Measurements from ENCODE around the gene FBXL17.

FBXL17 gene

DNA sequence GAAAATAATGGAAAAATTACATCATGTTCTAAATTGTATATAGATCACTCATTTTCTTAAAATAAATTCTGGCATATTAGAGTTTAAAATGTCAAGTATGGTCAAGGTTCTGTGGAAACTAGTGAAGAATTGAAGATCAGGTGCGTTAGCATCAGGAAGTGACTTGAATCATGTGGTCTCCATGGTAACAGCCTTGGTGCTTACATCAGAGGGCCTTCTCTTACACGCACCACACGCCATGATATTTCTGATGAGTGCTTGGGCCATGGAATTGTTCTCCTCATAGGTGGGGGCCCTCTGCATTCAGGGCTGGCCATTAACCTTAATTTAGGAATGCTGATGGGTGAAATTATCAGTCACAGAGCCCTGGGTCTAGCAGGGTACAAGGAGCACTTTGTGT is 423.0 kb downstream of the FBXL17 start:
- Histone ChIP-seq H3K9me3 (ENCODE audit: control insufficient read depth in 1 of 2, low read length in 2 of 2) (no peaks in the 10 kb centered on the region), H3K4me3 (ENCODE audit: low read depth in 1 of 2, low read length in 2 of 2) (no peak overlapping the region), H3K27me3 (ENCODE audit: control insufficient read depth in 1 of 2, insufficient read depth in 2 of 2, low read length in 2 of 2) (no peaks in the 10 kb centered on the region), H3K9ac (ENCODE audit: low read depth in 1 of 2, low read length in 2 of 2) (no peak overlapping the region), H3K36me3 (ENCODE audit: control insufficient read depth in 1 of 2, insufficient read depth in 2 of 2, low read length in 2 of 2) (no peaks in the 10 kb centered on the region), H3K27ac (ENCODE audit: low read depth, low read length) (no peak overlapping the region), H3K4me1 (ENCODE audit: control insufficient read depth in 1 of 2, insufficient read depth in 2 of 2, low read length in 2 of 2) (no peaks in the 10 kb centered on the region)

DNA sequence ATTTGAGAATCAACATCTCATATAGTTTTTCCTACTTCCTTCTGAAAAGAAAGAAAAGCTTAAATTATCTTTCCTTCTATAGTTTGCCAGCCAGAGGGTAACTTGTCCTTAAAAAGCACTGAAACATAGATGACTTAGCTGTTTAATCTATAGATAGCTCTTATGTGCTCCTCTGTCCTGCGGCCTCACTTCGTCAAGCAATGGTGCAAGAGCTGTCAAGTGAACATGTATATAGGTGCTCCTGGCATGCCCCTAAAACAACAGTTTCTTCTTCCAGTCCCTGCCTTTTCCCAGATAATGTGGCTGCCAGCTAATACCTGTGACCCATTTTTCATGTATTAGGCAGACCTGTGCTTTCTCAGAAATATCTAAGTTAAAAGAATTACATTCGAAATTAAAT is 423.5 kb downstream of the FBXL17 start:
- Histone ChIP-seq H3K9me3 (ENCODE audit: control insufficient read depth in 1 of 2, low read length in 2 of 2) (no peaks in the 10 kb centered on the region), H3K36me3 (ENCODE audit: control insufficient read depth in 1 of 2, insufficient read depth in 2 of 2, low read length in 2 of 2) (no peaks in the 10 kb centered on the region), H3K27me3 (ENCODE audit: control insufficient read depth in 1 of 2, insufficient read depth in 2 of 2, low read length in 2 of 2) (no peaks in the 10 kb centered on the region), H3K4me1 (ENCODE audit: control insufficient read depth in 1 of 2, insufficient read depth in 2 of 2, low read length in 2 of 2) (no peaks in the 10 kb centered on the region), H3K4me3 (ENCODE audit: low read depth in 1 of 2, low read length in 2 of 2) (no peak overlapping the region), H3K9ac (ENCODE audit: low read depth in 1 of 2, low read length in 2 of 2) (no peak overlapping the region), H3K27ac (ENCODE audit: low read depth, low read length) (no peak overlapping the region)

- Histone ChIP-seq H3K9me3 (ENCODE audit: control insufficient read depth in 1 of 2, low read length in 2 of 2) (no peaks in the 10 kb centered on the region), H3K9ac (ENCODE audit: low read depth in 1 of 2, low read length in 2 of 2) (no peak overlapping the region), H3K4me3 (ENCODE audit: low read depth in 1 of 2, low read length in 2 of 2) (no peak overlapping the region), H3K4me1 (ENCODE audit: control insufficient read depth in 1 of 2, insufficient read depth in 2 of 2, low read length in 2 of 2) (no peaks in the 10 kb centered on the region), H3K27me3 (ENCODE audit: control insufficient read depth in 1 of 2, insufficient read depth in 2 of 2, low read length in 2 of 2) (no peaks in the 10 kb centered on the region), H3K27ac (ENCODE audit: low read depth, low read length) (no peak overlapping the region), H3K36me3 (ENCODE audit: control insufficient read depth in 1 of 2, insufficient read depth in 2 of 2, low read length in 2 of 2) (no peaks in the 10 kb centered on the region)
Observed at GRCh38 chr5:107957051-107957450, 424.8 kb downstream of the FBXL17 start.

- Histone ChIP-seq H3K27ac (ENCODE audit: low read depth, low read length) (no peak overlapping the region), H3K4me3 (ENCODE audit: low read depth in 1 of 2, low read length in 2 of 2) (no peak overlapping the region), H3K9ac (ENCODE audit: low read depth in 1 of 2, low read length in 2 of 2) (no peak overlapping the region), H3K9me3 (ENCODE audit: control insufficient read depth in 1 of 2, low read length in 2 of 2) (no peaks in the 10 kb centered on the region), H3K27me3 (ENCODE audit: control insufficient read depth in 1 of 2, insufficient read depth in 2 of 2, low read length in 2 of 2) (no peaks in the 10 kb centered on the region), H3K36me3 (ENCODE audit: control insufficient read depth in 1 of 2, insufficient read depth in 2 of 2, low read length in 2 of 2) (no peaks in the 10 kb centered on the region), H3K4me1 (ENCODE audit: control insufficient read depth in 1 of 2, insufficient read depth in 2 of 2, low read length in 2 of 2) (no peaks in the 10 kb centered on the region)
Observed at GRCh38 chr5:107955321-107955720, 426.6 kb downstream of the FBXL17 start.

DNA sequence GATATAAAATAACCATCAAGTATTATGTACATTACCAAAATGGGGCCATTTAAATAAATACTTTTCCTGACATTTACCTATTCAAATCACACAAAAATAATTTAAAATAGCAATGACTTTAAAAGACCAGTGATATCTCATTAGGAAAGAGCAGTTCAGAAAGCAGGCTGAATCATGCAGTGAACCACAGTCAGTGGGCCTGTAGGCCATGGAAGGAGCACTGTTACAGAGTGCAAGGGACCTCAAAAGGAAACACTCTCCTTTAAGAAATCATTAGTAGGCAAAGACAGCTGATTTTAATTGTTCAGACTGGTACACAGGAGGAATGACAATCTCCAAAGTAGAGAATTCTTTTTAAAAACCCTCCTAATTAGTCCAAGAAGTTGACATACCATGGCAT is 427.6 kb downstream of the FBXL17 start:
- Histone ChIP-seq H3K9me3 (ENCODE audit: control insufficient read depth in 1 of 2, low read length in 2 of 2) (no peaks in the 10 kb centered on the region), H3K4me3 (ENCODE audit: low read depth in 1 of 2, low read length in 2 of 2) (no peak overlapping the region), H3K27ac (ENCODE audit: low read depth, low read length) (no peak overlapping the region), H3K9ac (ENCODE audit: low read depth in 1 of 2, low read length in 2 of 2) (no peak overlapping the region), H3K36me3 (ENCODE audit: control insufficient read depth in 1 of 2, insufficient read depth in 2 of 2, low read length in 2 of 2) (no peaks in the 10 kb centered on the region), H3K27me3 (ENCODE audit: control insufficient read depth in 1 of 2, insufficient read depth in 2 of 2, low read length in 2 of 2) (no peaks in the 10 kb centered on the region), H3K4me1 (ENCODE audit: control insufficient read depth in 1 of 2, insufficient read depth in 2 of 2, low read length in 2 of 2) (no peaks in the 10 kb centered on the region)

DNA sequence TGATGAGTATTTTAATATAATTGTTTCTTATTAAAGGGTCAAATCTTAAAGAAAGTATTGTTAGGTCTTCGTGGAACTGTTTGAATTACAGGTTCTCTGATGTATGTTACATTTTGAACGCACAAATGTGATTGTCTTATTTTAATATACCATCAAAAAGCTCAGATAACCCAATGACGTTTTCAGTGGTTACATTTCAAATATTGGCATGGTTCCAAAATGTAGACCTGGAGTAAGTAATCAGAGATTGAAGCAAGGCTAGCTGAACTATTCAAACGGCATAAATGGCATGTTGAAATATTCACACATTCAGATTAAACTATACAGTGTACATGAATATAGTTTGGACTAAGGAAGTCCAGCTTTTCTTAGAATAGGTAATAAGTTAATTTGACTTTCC is 429.4 kb downstream of the FBXL17 start:
- H3K4me3 ChIP-seq (ENCODE audit: low read depth in 1 of 2, low read length in 2 of 2), result no peak overlapping the region
- no peak overlapping the region for H3K9ac ChIP-seq (ENCODE audit: low read depth in 1 of 2, low read length in 2 of 2)
- no peaks in the 10 kb centered on the region for H3K27me3 ChIP-seq (ENCODE audit: control insufficient read depth in 1 of 2, insufficient read depth in 2 of 2, low read length in 2 of 2)
- no peak overlapping the region for H3K27ac ChIP-seq (ENCODE audit: low read depth, low read length)
- H3K36me3 ChIP-seq (ENCODE audit: control insufficient read depth in 1 of 2, insufficient read depth in 2 of 2, low read length in 2 of 2), result no peaks in the 10 kb centered on the region
- H3K4me1 ChIP-seq (ENCODE audit: control insufficient read depth in 1 of 2, insufficient read depth in 2 of 2, low read length in 2 of 2), result no peaks in the 10 kb centered on the region
- no peaks in the 10 kb centered on the region for H3K9me3 ChIP-seq (ENCODE audit: control insufficient read depth in 1 of 2, low read length in 2 of 2)

- H3K4me3 ChIP-seq (ENCODE audit: low read depth in 1 of 2, low read length in 2 of 2), result no peak overlapping the region
- H3K9me3 ChIP-seq (ENCODE audit: control insufficient read depth in 1 of 2, low read length in 2 of 2), result no peaks in the 10 kb centered on the region
- no peak overlapping the region for H3K27ac ChIP-seq (ENCODE audit: low read depth, low read length)
- no peaks in the 10 kb centered on the region for H3K36me3 ChIP-seq (ENCODE audit: control insufficient read depth in 1 of 2, insufficient read depth in 2 of 2, low read length in 2 of 2)
- H3K9ac ChIP-seq (ENCODE audit: low read depth in 1 of 2, low read length in 2 of 2), result no peak overlapping the region
- H3K4me1 ChIP-seq (ENCODE audit: control insufficient read depth in 1 of 2, insufficient read depth in 2 of 2, low read length in 2 of 2), result no peaks in the 10 kb centered on the region
- no peaks in the 10 kb centered on the region for H3K27me3 ChIP-seq (ENCODE audit: control insufficient read depth in 1 of 2, insufficient read depth in 2 of 2, low read length in 2 of 2)
Observed at GRCh38 chr5:107951309-107951708, 430.6 kb downstream of the FBXL17 start.

DNA sequence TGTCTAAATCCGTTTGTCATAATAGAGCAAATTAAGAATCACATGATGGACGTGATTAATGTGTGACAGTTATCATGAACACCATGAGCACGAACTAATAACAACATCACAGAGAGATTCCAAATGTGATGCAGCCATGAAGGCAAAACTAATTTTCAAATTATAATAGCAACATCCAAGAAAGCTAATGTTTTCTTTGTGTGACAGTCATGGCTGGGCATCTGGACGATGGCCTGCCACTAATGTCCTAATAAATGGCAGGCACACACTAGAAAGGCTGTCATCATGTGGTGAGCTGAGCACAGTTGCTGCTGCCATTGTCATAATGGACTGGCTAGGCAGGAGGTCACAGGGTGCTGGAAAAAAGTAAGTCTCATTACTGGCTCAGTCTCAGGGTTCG is 431.1 kb downstream of the FBXL17 start:
- H3K4me1 ChIP-seq (ENCODE audit: control insufficient read depth in 1 of 2, insufficient read depth in 2 of 2, low read length in 2 of 2), result no peaks in the 10 kb centered on the region
- H3K4me3 ChIP-seq (ENCODE audit: low read depth in 1 of 2, low read length in 2 of 2), result no peak overlapping the region
- H3K27me3 ChIP-seq (ENCODE audit: control insufficient read depth in 1 of 2, insufficient read depth in 2 of 2, low read length in 2 of 2), result no peaks in the 10 kb centered on the region
- H3K27ac ChIP-seq (ENCODE audit: low read depth, low read length), result no peak overlapping the region
- no peak overlapping the region for H3K9ac ChIP-seq (ENCODE audit: low read depth in 1 of 2, low read length in 2 of 2)
- no peaks in the 10 kb centered on the region for H3K36me3 ChIP-seq (ENCODE audit: control insufficient read depth in 1 of 2, insufficient read depth in 2 of 2, low read length in 2 of 2)
- H3K9me3 ChIP-seq (ENCODE audit: control insufficient read depth in 1 of 2, low read length in 2 of 2), result no peaks in the 10 kb centered on the region

- Histone ChIP-seq H3K27me3 (ENCODE audit: control insufficient read depth in 1 of 2, insufficient read depth in 2 of 2, low read length in 2 of 2) (no peaks in the 10 kb centered on the region), H3K27ac (ENCODE audit: low read depth, low read length) (no peak overlapping the region), H3K4me1 (ENCODE audit: control insufficient read depth in 1 of 2, insufficient read depth in 2 of 2, low read length in 2 of 2) (no peaks in the 10 kb centered on the region), H3K9ac (ENCODE audit: low read depth in 1 of 2, low read length in 2 of 2) (no peak overlapping the region), H3K4me3 (ENCODE audit: low read depth in 1 of 2, low read length in 2 of 2) (no peak overlapping the region), H3K9me3 (ENCODE audit: control insufficient read depth in 1 of 2, low read length in 2 of 2) (no peaks in the 10 kb centered on the region), H3K36me3 (ENCODE audit: control insufficient read depth in 1 of 2, insufficient read depth in 2 of 2, low read length in 2 of 2) (no peaks in the 10 kb centered on the region)
Observed at GRCh38 chr5:107949688-107950341, 432.1 kb downstream of the FBXL17 start.

DNA sequence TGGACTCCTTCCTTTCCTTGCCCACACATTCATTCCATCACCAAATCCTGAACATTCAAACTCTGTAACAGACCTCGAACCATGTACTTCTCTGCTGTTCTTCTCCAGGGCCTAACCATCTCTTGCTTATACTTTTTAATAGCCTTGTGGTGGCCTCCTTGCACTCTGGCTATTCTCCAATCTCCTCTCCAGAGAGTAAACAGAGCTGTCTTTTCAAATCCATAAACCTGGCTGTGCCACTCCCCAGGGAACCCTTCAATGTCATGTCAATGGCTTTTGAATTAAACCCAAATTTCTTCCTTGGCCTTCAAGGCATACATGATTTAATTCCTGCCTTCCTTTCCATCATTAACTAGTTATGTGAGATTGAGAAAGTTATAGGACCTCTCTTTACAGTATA is 433.5 kb downstream of the FBXL17 start:
- Histone ChIP-seq H3K36me3 (ENCODE audit: control insufficient read depth in 1 of 2, insufficient read depth in 2 of 2, low read length in 2 of 2) (no peaks in the 10 kb centered on the region), H3K9me3 (ENCODE audit: control insufficient read depth in 1 of 2, low read length in 2 of 2) (no peaks in the 10 kb centered on the region), H3K9ac (ENCODE audit: low read depth in 1 of 2, low read length in 2 of 2) (no peak overlapping the region), H3K27me3 (ENCODE audit: control insufficient read depth in 1 of 2, insufficient read depth in 2 of 2, low read length in 2 of 2) (no peaks in the 10 kb centered on the region), H3K27ac (ENCODE audit: low read depth, low read length) (no peak overlapping the region), H3K4me1 (ENCODE audit: control insufficient read depth in 1 of 2, insufficient read depth in 2 of 2, low read length in 2 of 2) (no peaks in the 10 kb centered on the region), H3K4me3 (ENCODE audit: low read depth in 1 of 2, low read length in 2 of 2) (no peak overlapping the region)

DNA sequence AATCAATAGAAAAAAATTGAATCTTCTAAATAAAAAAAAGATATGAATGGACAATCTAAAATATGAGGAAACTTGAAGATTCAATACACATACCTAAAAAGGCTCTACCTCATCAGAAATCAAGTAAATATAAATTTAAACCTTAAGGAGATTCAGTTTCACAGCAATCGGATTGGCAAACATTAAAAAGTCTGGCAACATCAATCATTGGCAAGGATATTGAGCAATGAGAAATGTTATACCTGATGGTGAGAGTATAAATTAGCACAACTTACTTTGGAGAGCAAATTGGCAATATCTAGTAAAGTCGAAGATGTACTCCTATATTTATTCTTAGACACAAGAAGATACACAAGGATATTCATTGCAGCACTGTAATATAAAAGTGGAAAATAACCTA is 436.8 kb downstream of the FBXL17 start:
- H3K27me3 ChIP-seq (ENCODE audit: control insufficient read depth in 1 of 2, insufficient read depth in 2 of 2, low read length in 2 of 2), result no peaks in the 10 kb centered on the region
- H3K9me3 ChIP-seq (ENCODE audit: control insufficient read depth in 1 of 2, low read length in 2 of 2), result no peaks in the 10 kb centered on the region
- no peaks in the 10 kb centered on the region for H3K36me3 ChIP-seq (ENCODE audit: control insufficient read depth in 1 of 2, insufficient read depth in 2 of 2, low read length in 2 of 2)
- H3K4me1 ChIP-seq (ENCODE audit: control insufficient read depth in 1 of 2, insufficient read depth in 2 of 2, low read length in 2 of 2), result no peaks in the 10 kb centered on the region
- H3K4me3 ChIP-seq (ENCODE audit: low read depth in 1 of 2, low read length in 2 of 2), result no peak overlapping the region
- H3K27ac ChIP-seq (ENCODE audit: low read depth, low read length), result no peak overlapping the region
- no peak overlapping the region for H3K9ac ChIP-seq (ENCODE audit: low read depth in 1 of 2, low read length in 2 of 2)

Data from duodenal mucosa (tissue), 2 donors.